A673 (cell line): ENCODE data around the gene TENM4. TPM values are rescaled to one million over a fixed set of nuclear protein-coding genes. Genes with fewer than 3 reads are reported as not detected.
"Not testable (repeated sequence)": the region's sequence is repeated elsewhere in the genome, so short reads cannot be mapped to it uniquely, and the experiment has no call there.

Source experiments
- BruUV-seq: library from RNA; stranded (reverse); fragments of 400-500 nt; replicated peaks from 2 replicates; lab custom pipeline; 2021; lab: Mats Ljungman, UMichigan
- CTCF ChIA-PET: fragments of 300-600 bp; sonication (Branson Sonifier 250); formaldehyde crosslinking; loops from one replicate; lab custom pipeline; 2022; ENCODE audit warnings: antibody characterized with exemption; lab: Charles Lee
- POLR2A ChIA-PET: fragments of 300-600 bp; sonication (Branson Sonifier 250); formaldehyde crosslinking; loops from one replicate; lab custom pipeline; 2022; ENCODE audit warnings: antibody characterized with exemption; ENCODE audit not compliant: low non-redundant PET; lab: Charles Lee
- DNase-seq: peaks from one replicate; pipeline ENCODE4 v3.0.0-alpha.2; 2015; ENCODE audit warnings: low spot score
- H3K27ac ChIP-seq: fragments of 200-600 bp; sonication (generic); 2 replicates; pipeline ENCODE4 v1.5.1; 2016; ENCODE audit warnings: mixed run types, low read depth, mild to moderate bottlenecking, mixed read lengths, antibody characterized with exemption, low read length; ENCODE audit not compliant: poor library complexity, severe bottlenecking
- H3K27me3 ChIP-seq: fragments of 200-600 bp; sonication (generic); replicated peaks from 2 replicates; pipeline ENCODE4 v1.6.1; 2017; ENCODE audit warnings: mixed run types, low read depth, mild to moderate bottlenecking, mixed read lengths, antibody characterized with exemption, low read length; ENCODE audit not compliant: insufficient read depth, poor library complexity
- H3K36me3 ChIP-seq: fragments of 200-600 bp; sonication (generic); 2 replicates; pipeline ENCODE4 v1.6.1; 2016; ENCODE audit warnings: mixed run types, mild to moderate bottlenecking, mixed read lengths, antibody characterized with exemption, low read length; ENCODE audit not compliant: insufficient read depth, poor library complexity, severe bottlenecking
- H3K4me1 ChIP-seq: fragments of 200-600 bp; sonication (generic); 2 replicates; pipeline ENCODE4 v1.6.1; 2017; ENCODE audit warnings: mixed run types, mild to moderate bottlenecking, mixed read lengths, antibody characterized with exemption, low read length; ENCODE audit not compliant: insufficient read depth, poor library complexity, severe bottlenecking
- H3K4me3 ChIP-seq: fragments of 200-600 bp; sonication (generic); 2 replicates; pipeline ENCODE4 v1.5.1; 2016; ENCODE audit warnings: low read depth, mixed run types, mild to moderate bottlenecking, mixed read lengths, low read length; ENCODE audit not compliant: poor library complexity, severe bottlenecking
- H3K9me3 ChIP-seq: fragments of 200-600 bp; sonication (generic); 2 replicates; pipeline ENCODE4 v1.6.1; 2016; ENCODE audit warnings: mixed run types, low read depth, mild to moderate bottlenecking, mixed read lengths, antibody characterized with exemption, low read length; ENCODE audit not compliant: poor library complexity, severe bottlenecking
- CTCF ChIP-seq: fragments of 300-800, 200-600 bp; sonication (generic); conservative IDR thresholded peaks from 2 replicates; pipeline ENCODE4 v1.5.1; 2017; ENCODE audit warnings: low read depth, mild to moderate bottlenecking, antibody characterized with exemption, low read length, moderate library complexity, mixed read lengths
- EZH2 ChIP-seq: fragments of 200-600 bp; sonication (generic); IDR thresholded peaks from 2 replicates; pipeline ENCODE4 v1.6.1; 2017; ENCODE audit warnings: borderline replicate concordance, low read depth, mild to moderate bottlenecking, mixed read lengths, antibody characterized with exemption, low read length; ENCODE audit not compliant: poor library complexity, severe bottlenecking
- intact Hi-C: fragments of 100-400 bp; cut with micrococcal nuclease; formaldehyde crosslinking; loops from one replicate; pipeline ENCODE4 v1.10.0; 2022; ENCODE audit not compliant: unreplicated experiment
- total RNA-seq: library from RNA; stranded (reverse); gene quantifications from 2 replicates; pipeline ENCODE4 v1.2.3, GENCODE V29; 2021

Gene TENM4
- total RNA-seq, 1 experiment from 2014 or later, result 0.11 TPM

GRCh38 chr11:78978831-78979230, 462.0 kb downstream of the TENM4 start:
- Histone ChIP-seq H3K27me3 (peaks cover 7% of the 10 kb centered on the region), H3K27ac (no peak overlapping the region), H3K4me1 (no peaks in the 10 kb centered on the region), H3K4me3 (no peak overlapping the region), H3K36me3 (no peaks in the 10 kb centered on the region), H3K9me3 (no peaks in the 10 kb centered on the region)
- POLR2A ChIA-PET, result no interaction called here
- TF ChIP-seq EZH2 (no peak), CTCF (no peak)
- no TSS peak for BruUV-seq
- no peak for DNase-seq
- CTCF ChIA-PET, result no interaction called here
- intact Hi-C loops, result no loop called here

DNA sequence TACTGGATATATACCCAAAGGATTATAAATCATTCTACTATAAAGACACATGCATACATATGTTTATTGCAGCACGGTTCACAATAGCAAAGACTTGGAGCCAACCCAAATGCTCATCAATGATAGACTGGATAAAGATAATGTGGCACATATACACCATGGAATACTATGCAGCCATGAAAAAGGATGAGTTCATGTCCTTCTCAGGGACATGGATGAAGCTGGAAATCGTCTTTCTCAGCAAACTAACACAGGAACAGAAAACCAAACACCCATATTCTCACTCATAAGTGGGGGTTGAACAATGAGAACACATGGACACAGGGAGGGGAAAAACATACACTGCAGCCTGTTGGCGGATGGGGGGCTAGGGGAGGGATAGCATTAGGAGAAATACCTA, 463.0 kb downstream of the TENM4 start:
- intact Hi-C loops, H3K27ac ChIP-seq, CTCF ChIA-PET, H3K4me3 ChIP-seq, H3K4me1 ChIP-seq, H3K9me3 ChIP-seq, POLR2A ChIA-PET, H3K27me3 ChIP-seq, H3K36me3 ChIP-seq, DNase-seq, BruUV-seq: not testable (repeated sequence)

DNA sequence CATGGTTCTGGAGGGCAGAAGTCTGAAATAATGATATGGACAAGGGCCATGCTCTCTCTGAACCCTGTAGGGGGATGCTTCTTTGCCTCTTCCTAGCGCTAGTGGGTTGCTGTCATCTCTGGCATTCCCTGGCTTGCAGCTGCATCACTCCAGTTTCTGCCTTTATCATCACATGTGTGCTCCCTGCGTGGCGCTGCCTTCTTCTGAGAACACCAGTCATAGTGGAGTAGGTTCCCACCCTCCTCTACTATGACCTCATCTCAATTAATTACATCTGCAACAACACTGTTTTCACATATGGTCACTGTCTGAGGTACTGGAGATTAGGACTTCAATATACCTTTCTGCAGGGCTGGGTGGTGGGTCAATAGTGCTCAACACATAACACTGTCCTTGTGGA, 463.8 kb downstream of the TENM4 start:
- no TSS peak for BruUV-seq
- Histone ChIP-seq H3K27me3 (peaks cover 11% of the 10 kb centered on the region), H3K4me3 (no peak overlapping the region), H3K4me1 (no peaks in the 10 kb centered on the region), H3K36me3 (no peaks in the 10 kb centered on the region), H3K27ac (no peak overlapping the region), H3K9me3 (no peaks in the 10 kb centered on the region)
- ChIA-PET POLR2A (no interaction called here), CTCF (no interaction called here)
- DNase-seq, result no peak
- intact Hi-C loops, result no loop called here
- no peak for TF ChIP-seq CTCF
- TF ChIP-seq EZH2, result no peak

DNA sequence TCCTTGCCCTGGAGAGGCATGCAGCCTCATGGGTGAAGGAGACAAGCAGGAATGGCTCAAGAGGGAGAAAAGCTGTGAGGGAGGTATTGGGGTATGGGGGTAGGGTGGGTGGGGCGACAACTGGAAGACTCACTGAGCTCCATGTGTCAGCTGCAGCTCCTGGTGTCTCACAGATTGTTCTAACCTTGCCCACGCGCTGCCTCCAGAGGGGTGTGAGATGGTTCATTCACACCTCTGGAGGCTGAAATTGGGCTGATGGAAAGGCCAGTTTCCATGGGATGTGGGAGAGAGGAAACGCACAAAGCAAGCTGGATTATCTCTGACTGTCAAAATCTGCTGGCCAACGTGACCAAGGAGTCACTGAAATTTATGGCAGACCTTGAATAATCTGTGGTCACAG, 465.7 kb downstream of the TENM4 start:
- no peaks in the 10 kb centered on the region for H3K36me3 ChIP-seq
- no peaks in the 10 kb centered on the region for H3K9me3 ChIP-seq
- ChIA-PET POLR2A (no interaction called here), CTCF (no interaction called here)
- peaks cover 18% of the 10 kb centered on the region for H3K27me3 ChIP-seq
- no peak overlapping the region for H3K27ac ChIP-seq
- H3K4me1 ChIP-seq, result no peaks in the 10 kb centered on the region
- no peak for DNase-seq
- H3K4me3 ChIP-seq, result no peak overlapping the region
- no TSS peak for BruUV-seq
- intact Hi-C loops, result no loop called here
- TF ChIP-seq CTCF, result no peak
- TF ChIP-seq EZH2, result no peak
